ENCODE measurements around the gene TAS2R19. TPM values are rescaled to one million over a fixed set of nuclear protein-coding genes. Genes with fewer than 3 reads are reported as not detected.

TAS2R19 gene, protein sequence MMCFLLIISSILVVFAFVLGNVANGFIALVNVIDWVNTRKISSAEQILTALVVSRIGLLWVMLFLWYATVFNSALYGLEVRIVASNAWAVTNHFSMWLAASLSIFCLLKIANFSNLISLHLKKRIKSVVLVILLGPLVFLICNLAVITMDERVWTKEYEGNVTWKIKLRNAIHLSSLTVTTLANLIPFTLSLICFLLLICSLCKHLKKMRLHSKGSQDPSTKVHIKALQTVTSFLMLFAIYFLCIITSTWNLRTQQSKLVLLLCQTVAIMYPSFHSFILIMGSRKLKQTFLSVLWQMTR
- 4.9 and 8.5 TPM in 2 replicates for total RNA-seq

DNA sequence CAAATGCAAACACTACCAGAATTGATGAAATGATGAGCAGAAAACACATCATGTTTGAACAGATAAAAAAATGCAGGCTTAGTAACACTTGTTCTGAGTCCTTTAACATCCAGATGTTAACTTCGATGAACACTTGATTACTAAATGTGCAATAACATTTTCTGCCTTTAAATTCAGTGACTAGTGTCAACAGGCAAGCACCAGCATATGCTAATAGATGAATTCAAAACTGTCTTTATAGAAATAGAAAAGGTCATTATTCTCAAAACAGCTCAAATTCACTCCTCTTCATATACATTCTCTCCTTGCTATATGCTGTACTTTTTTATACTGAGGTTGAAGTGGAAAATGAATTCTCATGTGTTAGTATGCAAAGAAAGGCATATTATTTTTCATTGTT lies at the start of gene TAS2R19:
Gene TAS2R19 (minus strand): TSS at position 101 of the 400 bp plus-strand sequence. CDS start 49 bp downstream, at position 52.

DNA sequence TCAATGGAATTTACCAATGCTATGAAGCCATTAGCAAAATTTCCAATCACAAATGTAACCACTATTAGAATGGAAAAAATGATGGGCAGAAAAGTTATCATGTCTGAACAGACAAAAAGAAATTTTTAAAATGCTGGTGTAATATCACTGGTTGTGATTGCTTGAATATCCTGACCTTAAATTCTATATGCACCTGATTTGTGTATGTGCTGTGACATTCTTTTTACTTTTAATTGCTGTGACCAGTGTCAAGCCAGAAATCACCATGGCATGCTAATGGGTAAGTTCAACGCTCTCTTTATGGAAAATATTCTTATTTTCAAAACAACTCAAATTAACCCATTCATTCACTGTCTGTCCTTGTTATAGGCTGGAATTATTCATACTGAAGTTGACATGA lies 39.8 kb upstream of the TAS2R19 start, which contains the start of gene TAS2R46:
Gene TAS2R46 (minus strand): TSS at position 101 of the 400 bp plus-strand sequence. CDS start 0 bp downstream, at position 101.

DNA sequence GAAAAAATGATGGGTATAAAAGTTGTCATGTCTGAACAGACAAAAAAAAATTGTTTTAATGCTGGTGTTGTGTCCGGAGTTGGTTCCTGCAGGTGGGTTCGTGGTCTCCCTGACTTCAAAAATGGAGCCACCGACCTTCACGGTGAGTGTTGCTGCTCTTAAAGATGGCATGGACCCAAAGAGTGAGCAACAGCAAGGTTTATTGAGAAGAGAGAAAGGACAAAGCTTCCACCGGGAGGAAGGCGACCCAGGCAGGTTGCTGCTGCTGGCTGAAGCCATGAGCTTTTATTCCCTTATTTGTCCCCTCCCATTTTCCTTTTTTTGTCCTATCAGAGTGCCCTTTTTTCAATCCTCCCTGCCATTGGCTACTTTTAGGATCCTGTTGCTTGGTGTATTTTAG lies 8.9 kb upstream of the TAS2R19 start, which contains the start of gene TAS2R31:
Gene TAS2R31 (minus strand): TSS at position 101 of the 400 bp plus-strand sequence. CDS start 72 bp downstream, at position 29.

DNA sequence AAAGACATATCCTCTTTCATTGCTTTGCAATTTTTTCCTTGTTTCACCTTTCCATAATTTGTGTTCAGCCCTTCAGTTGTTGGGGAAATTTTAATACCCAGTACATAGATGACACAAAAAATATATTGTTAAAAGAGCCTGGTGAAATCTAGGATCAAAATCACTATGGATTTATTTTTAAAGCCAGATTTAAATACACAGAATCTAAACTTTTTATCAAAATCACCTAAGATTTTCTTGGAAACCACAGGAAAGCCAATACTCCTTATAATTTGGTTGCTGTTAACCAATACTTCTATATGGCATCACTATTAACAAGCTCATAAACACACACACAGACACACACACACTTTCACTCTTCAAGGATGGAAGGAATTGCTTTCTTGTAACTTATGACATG lies 24.2 kb downstream of the TAS2R19 start, which contains the start of gene TAS2R20:
Gene TAS2R20 (minus strand): TSS at position 101 of the 400 bp plus-strand sequence. CDS start 429 bp downstream, outside the sequence.

DNA sequence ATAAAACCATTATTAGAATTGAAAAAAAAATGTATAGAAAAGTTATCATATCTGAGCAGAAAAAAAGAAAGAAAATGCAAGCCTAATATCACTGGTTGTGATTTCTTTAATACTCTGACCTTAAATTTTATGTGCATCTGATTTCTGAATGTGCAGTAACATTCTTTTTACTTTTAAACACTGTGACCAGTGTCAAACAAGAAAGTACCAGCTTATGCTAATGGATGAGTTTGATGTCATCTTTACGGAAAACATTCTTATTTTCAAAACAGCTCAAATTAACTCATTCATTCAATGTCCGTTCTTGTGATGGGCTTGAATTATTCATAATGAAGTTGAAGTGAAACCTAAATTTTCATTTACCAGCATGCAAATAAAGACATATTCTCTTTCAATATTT lies 35.6 kb downstream of the TAS2R19 start, which contains the start of gene TAS2R50:
Gene TAS2R50 (minus strand): TSS at position 101 of the 400 bp plus-strand sequence. CDS start 52 bp downstream, at position 49.

Other genes with a start within 250 kb of the TAS2R19 start
- gene TAS2R7, start 220.0 kb downstream of the TAS2R19 start, total RNA-seq = not detected in 2 replicates
- gene TAS2R8, start 215.3 kb downstream of the TAS2R19 start, total RNA-seq = 0.43 TPM in 1 of 2 replicates, not detected in the other
- 0.14 TPM in 1 of 2 replicates, not detected in the other for gene TAS2R9, start 212.5 kb downstream of the TAS2R19 start, total RNA-seq
- gene TAS2R10, start 196.3 kb downstream of the TAS2R19 start, total RNA-seq = 0.44 and 1.9 TPM in 2 replicates
- 1.5 and 2.0 TPM in 2 replicates for gene PRR4, start 173.1 kb downstream of the TAS2R19 start, total RNA-seq
- gene PRH1, start 138.4 kb downstream of the TAS2R19 start, total RNA-seq = 11.8 and 24.1 TPM in 2 replicates
- 1.8 and 3.1 TPM in 2 replicates for gene TAS2R13, start 113.1 kb downstream of the TAS2R19 start, total RNA-seq
- 0.29 TPM in 1 of 2 replicates, not detected in the other for gene PRH2, start 93.4 kb downstream of the TAS2R19 start, total RNA-seq
- 3.3 and 4.4 TPM in 2 replicates for gene TAS2R14, start 83.4 kb downstream of the TAS2R19 start, total RNA-seq
- gene TAS2R50, start 35.7 kb downstream of the TAS2R19 start, total RNA-seq = 3.9 and 4.6 TPM in 2 replicates
- 3.3 and 6.4 TPM in 2 replicates for gene TAS2R20, start 24.3 kb downstream of the TAS2R19 start, total RNA-seq
- 7.3 and 7.7 TPM in 2 replicates for gene TAS2R31, start 8.8 kb upstream of the TAS2R19 start, total RNA-seq
- gene TAS2R46, start 39.7 kb upstream of the TAS2R19 start, total RNA-seq = 2.6 and 3.5 TPM in 2 replicates
- gene TAS2R43, start 69.7 kb upstream of the TAS2R19 start, total RNA-seq = 6.3 TPM in 1 of 2 replicates, not detected in the other
- gene TAS2R30, start 112.0 kb upstream of the TAS2R19 start, total RNA-seq = 7.4 and 9.2 TPM in 2 replicates
- 5.7 and 8.3 TPM in 2 replicates for gene SMIM10L1, start 148.6 kb upstream of the TAS2R19 start, total RNA-seq
- gene TAS2R42, start 164.3 kb upstream of the TAS2R19 start, total RNA-seq = not detected in 2 replicates
- not detected in 2 replicates for gene PRB3, start 247.1 kb upstream of the TAS2R19 start, total RNA-seq